Measurements from ENCODE around the gene GTF3C4.

Gene GTF3C4

GRCh38 chr9:132670457-132671391, at the start of gene GTF3C4:
TSS of gene GTF3C4 (plus strand) at chr9:132670464. CDS start at chr9:132670599, 135 bp downstream.
- no peak for DNase-seq (ENCODE audit: low read depth)

GRCh38 chr9:132622159-132622558, 48.1 kb upstream of the GTF3C4 start:
- DNase-seq (ENCODE audit: low read depth): peak; percentile 62

GRCh38 chr9:132626285-132626684, 44.0 kb upstream of the GTF3C4 start:
- DNase-seq (ENCODE audit: low read depth): no peak

- DNase-seq (ENCODE audit: low read depth): no peak
Observed at GRCh38 chr9:132627106-132627505, 43.2 kb upstream of the GTF3C4 start.

GRCh38 chr9:132627594-132627993, 42.7 kb upstream of the GTF3C4 start:
- DNase-seq (ENCODE audit: low read depth): no peak

GRCh38 chr9:132628746-132629145, 41.5 kb upstream of the GTF3C4 start:
- DNase-seq (ENCODE audit: low read depth): no peak

- no peak for DNase-seq (ENCODE audit: low read depth)
Observed at GRCh38 chr9:132630116-132630515, 40.1 kb upstream of the GTF3C4 start.

GRCh38 chr9:132630811-132631210, 39.5 kb upstream of the GTF3C4 start:
- no peak for DNase-seq (ENCODE audit: low read depth)

GRCh38 chr9:132631280-132631679, 39.0 kb upstream of the GTF3C4 start:
- peak; percentile 29 for DNase-seq (ENCODE audit: low read depth)

GRCh38 chr9:132631685-132632084, 38.6 kb upstream of the GTF3C4 start:
- DNase-seq (ENCODE audit: low read depth): no peak

- DNase-seq (ENCODE audit: low read depth): peak; percentile 31
Observed at GRCh38 chr9:132632413-132633129, 37.7 kb upstream of the GTF3C4 start.

- no peak for DNase-seq (ENCODE audit: low read depth)
Observed at GRCh38 chr9:132634327-132634726, 35.9 kb upstream of the GTF3C4 start.

- no peak for DNase-seq (ENCODE audit: low read depth)
Observed at GRCh38 chr9:132637351-132637750, 32.9 kb upstream of the GTF3C4 start.

GRCh38 chr9:132637801-132638200, 32.5 kb upstream of the GTF3C4 start:
- no peak for DNase-seq (ENCODE audit: low read depth)

GRCh38 chr9:132638240-132638639, 32.0 kb upstream of the GTF3C4 start:
- DNase-seq (ENCODE audit: low read depth): peak; percentile 80

- no peak for DNase-seq (ENCODE audit: low read depth)
Observed at GRCh38 chr9:132639322-132639721, 30.9 kb upstream of the GTF3C4 start.

- peak; percentile 36 for DNase-seq (ENCODE audit: low read depth)
Observed at GRCh38 chr9:132641216-132641615, 29.0 kb upstream of the GTF3C4 start.

GRCh38 chr9:132644251-132644650, 26.0 kb upstream of the GTF3C4 start:
- DNase-seq (ENCODE audit: low read depth): no peak

GRCh38 chr9:132645306-132645705, 25.0 kb upstream of the GTF3C4 start:
- DNase-seq (ENCODE audit: low read depth): no peak

GRCh38 chr9:132645711-132646110, 24.6 kb upstream of the GTF3C4 start:
- DNase-seq (ENCODE audit: low read depth): no peak

GRCh38 chr9:132646726-132647125, 23.5 kb upstream of the GTF3C4 start:
- DNase-seq (ENCODE audit: low read depth): peak; percentile 21

- DNase-seq (ENCODE audit: low read depth): peak; percentile 100
Observed at GRCh38 chr9:132647355-132647754, 22.9 kb upstream of the GTF3C4 start.

- peak; percentile 77 for DNase-seq (ENCODE audit: low read depth)
Observed at GRCh38 chr9:132647806-132648205, 22.5 kb upstream of the GTF3C4 start.
